Karpas-422 (cell line): Measurements from ENCODE around the gene PLEKHA8. TPM values are rescaled to one million over a fixed set of nuclear protein-coding genes. Genes with fewer than 3 reads are reported as not detected.
A peak's percentile ranks its signal among the peaks of the same experiment; 100 is the strongest.

Experiments used
- DNase-seq: peaks from one replicate; pipeline ENCODE4 v3.0.0-alpha.2; 2015
- H2AFZ ChIP-seq: fragments of 200-600 bp; sonication (generic); 2 replicates; pipeline ENCODE4 v1.6.1; 2014; ENCODE audit warnings: antibody characterized with exemption, low read length, mixed read lengths
- H3K27ac ChIP-seq: fragments of 200-600 bp; sonication (generic); 2 replicates; pipeline ENCODE4 v1.5.1; 2014; ENCODE audit warnings: mild to moderate bottlenecking, low read length, moderate library complexity
- H3K27me3 ChIP-seq: fragments of 200-600 bp; sonication (generic); 2 replicates; pipeline ENCODE4 v1.6.1; 2014; ENCODE audit warnings: low read length, mixed read lengths
- H3K36me3 ChIP-seq: fragments of 200-600 bp; sonication (generic); 2 replicates; pipeline ENCODE4 v1.6.1; 2014; ENCODE audit warnings: low read length, mixed read lengths; ENCODE audit not compliant: insufficient read depth
- H3K4me1 ChIP-seq: fragments of 200-600 bp; sonication (generic); 2 replicates; pipeline ENCODE4 v1.6.1; 2014; ENCODE audit warnings: mild to moderate bottlenecking, low read length, mixed read lengths
- H3K4me2 ChIP-seq: fragments of 200-600 bp; sonication (generic); 2 replicates; pipeline ENCODE4 v1.6.1; 2014; ENCODE audit warnings: low read length, low read depth, mild to moderate bottlenecking; ENCODE audit not compliant: poor library complexity, severe bottlenecking
- H3K4me3 ChIP-seq: fragments of 200-600 bp; sonication (generic); 2 replicates; pipeline ENCODE4 v1.5.1; 2014; ENCODE audit warnings: mild to moderate bottlenecking, antibody characterized with exemption, low read length, mixed read lengths
- H3K79me2 ChIP-seq: fragments of 200-600 bp; sonication (generic); 2 replicates; pipeline ENCODE4 v1.6.1; 2014; ENCODE audit warnings: mild to moderate bottlenecking, low read length, mixed read lengths
- H3K9ac ChIP-seq: fragments of 200-600 bp; sonication (generic); 2 replicates; pipeline ENCODE4 v1.6.0; 2014; ENCODE audit warnings: low read length
- H3K9me2 ChIP-seq: fragments of 200-600 bp; sonication (generic), shearing (Covaris generic); replicated peaks from 2 replicates; pipeline ENCODE4 v1.6.0; 2014; ENCODE audit warnings: mild to moderate bottlenecking, low read length, moderate library complexity; ENCODE audit not compliant: insufficient read depth
- H3K9me3 ChIP-seq: fragments of 300-700, 200-600 bp; sonication (generic); 2 replicates; pipeline ENCODE4 v1.6.1; 2014; ENCODE audit warnings: low read length, mixed read lengths
- H4K20me1 ChIP-seq: fragments of 200-600 bp; sonication (generic); 2 replicates; pipeline ENCODE4 v1.6.1; 2014; ENCODE audit warnings: mild to moderate bottlenecking, antibody characterized with exemption, low read length, low read depth; ENCODE audit not compliant: insufficient read depth
- total RNA-seq: library from RNA; depleted of rRNA; stranded (reverse); fragments of >200 nt; shearing (Covaris generic); gene quantifications from 2 replicates; pipeline ENCODE4 v1.2.3, GENCODE V29; 2014; ENCODE audit warnings: low replicate concordance

The PLEKHA8 gene
- total RNA-seq, 1 experiment from 2014 or later: 41.0 TPM

GRCh38 chr7:30083334-30083733, 55.1 kb downstream of the PLEKHA8 start:
- Histone ChIP-seq H3K27me3 (no peaks in the 10 kb centered on the region), H3K4me3 (no peak overlapping the region), H3K4me2 (no peak overlapping the region), H3K9ac (no peak overlapping the region), H3K79me2 (peaks cover 6% of the 10 kb centered on the region; the same call in 1 of the 2 replicates), H3K9me3 (no peaks in the 10 kb centered on the region), H3K9me2 (no peaks in the 10 kb centered on the region), H3K27ac (peak overlapping the region; percentile 22; the same call in 1 of the 2 replicates), H4K20me1 (no peaks in the 10 kb centered on the region), H3K4me1 (peaks cover 23% of the 10 kb centered on the region), H2AFZ (no peak overlapping the region), H3K36me3 (peaks cover 5% of the 10 kb centered on the region; the same call in 1 of the 2 replicates)
- DNase-seq: no peak

- no peaks in the 10 kb centered on the region for H4K20me1 ChIP-seq
- no peaks in the 10 kb centered on the region for H3K9me3 ChIP-seq
- no peaks in the 10 kb centered on the region for H3K9me2 ChIP-seq
- H3K4me1 ChIP-seq: peaks cover 23% of the 10 kb centered on the region
- H3K36me3 ChIP-seq: peaks cover 5% of the 10 kb centered on the region; the same call in 1 of the 2 replicates
- H3K27ac ChIP-seq: no peak overlapping the region
- no peak for DNase-seq
- no peak overlapping the region for H2AFZ ChIP-seq
- no peak overlapping the region for H3K4me2 ChIP-seq
- H3K9ac ChIP-seq: no peak overlapping the region
- H3K4me3 ChIP-seq: no peak overlapping the region
- peaks cover 6% of the 10 kb centered on the region; the same call in 1 of the 2 replicates for H3K79me2 ChIP-seq
- H3K27me3 ChIP-seq: no peaks in the 10 kb centered on the region
These were observed 56.0 kb downstream of the PLEKHA8 start for GRCh38 chr7:30084212-30084611.

GRCh38 chr7:30086529-30086928, 58.3 kb downstream of the PLEKHA8 start:
- Histone ChIP-seq H3K9me2 (no peaks in the 10 kb centered on the region), H3K79me2 (peaks cover 6% of the 10 kb centered on the region; the same call in 1 of the 2 replicates), H3K4me1 (peaks cover 23% of the 10 kb centered on the region), H3K9me3 (no peaks in the 10 kb centered on the region), H3K4me2 (no peak overlapping the region), H3K9ac (no peak overlapping the region), H2AFZ (no peak overlapping the region), H3K27ac (peak overlapping the region; percentile 30; the same call in 1 of the 2 replicates), H3K36me3 (no peaks in the 10 kb centered on the region), H3K4me3 (no peak overlapping the region), H4K20me1 (no peaks in the 10 kb centered on the region), H3K27me3 (no peaks in the 10 kb centered on the region)
- no peak for DNase-seq

GRCh38 chr7:30087371-30087770, 59.2 kb downstream of the PLEKHA8 start:
- no peak overlapping the region for H3K4me2 ChIP-seq
- H2AFZ ChIP-seq: no peak overlapping the region
- DNase-seq: no peak
- no peaks in the 10 kb centered on the region for H3K27me3 ChIP-seq
- no peaks in the 10 kb centered on the region for H4K20me1 ChIP-seq
- no peaks in the 10 kb centered on the region for H3K9me2 ChIP-seq
- H3K79me2 ChIP-seq: peaks cover 6% of the 10 kb centered on the region; the same call in 1 of the 2 replicates
- no peaks in the 10 kb centered on the region for H3K9me3 ChIP-seq
- no peak overlapping the region for H3K9ac ChIP-seq
- H3K4me3 ChIP-seq: no peak overlapping the region
- H3K27ac ChIP-seq: no peak overlapping the region
- H3K4me1 ChIP-seq: peaks cover 23% of the 10 kb centered on the region
- H3K36me3 ChIP-seq: no peaks in the 10 kb centered on the region

- no peak overlapping the region for H3K4me3 ChIP-seq
- H4K20me1 ChIP-seq: no peaks in the 10 kb centered on the region
- DNase-seq: no peak
- peaks cover 3% of the 10 kb centered on the region; the same call in 1 of the 2 replicates for H3K79me2 ChIP-seq
- no peaks in the 10 kb centered on the region for H3K9me3 ChIP-seq
- H3K4me2 ChIP-seq: no peak overlapping the region
- H3K27ac ChIP-seq: no peak overlapping the region
- no peak overlapping the region for H3K9ac ChIP-seq
- peaks cover 19% of the 10 kb centered on the region for H3K4me1 ChIP-seq
- no peak overlapping the region for H2AFZ ChIP-seq
- H3K27me3 ChIP-seq: no peaks in the 10 kb centered on the region
- H3K9me2 ChIP-seq: no peaks in the 10 kb centered on the region
- H3K36me3 ChIP-seq: no peaks in the 10 kb centered on the region
These were observed 60.1 kb downstream of the PLEKHA8 start for GRCh38 chr7:30088362-30088761.

- Histone ChIP-seq H3K79me2 (no peaks in the 10 kb centered on the region), H3K9ac (no peak overlapping the region), H3K4me2 (no peak overlapping the region), H3K4me3 (no peak overlapping the region), H3K27me3 (no peaks in the 10 kb centered on the region), H3K27ac (no peak overlapping the region), H3K9me3 (no peaks in the 10 kb centered on the region), H3K9me2 (no peaks in the 10 kb centered on the region), H4K20me1 (no peaks in the 10 kb centered on the region), H2AFZ (no peak overlapping the region), H3K4me1 (peaks cover 13% of the 10 kb centered on the region), H3K36me3 (no peaks in the 10 kb centered on the region)
- DNase-seq: no peak
These were observed 61.9 kb downstream of the PLEKHA8 start for GRCh38 chr7:30090111-30090510.

- H3K9ac ChIP-seq: no peak overlapping the region
- H2AFZ ChIP-seq: no peak overlapping the region
- no peaks in the 10 kb centered on the region for H3K9me2 ChIP-seq
- no peaks in the 10 kb centered on the region for H3K4me1 ChIP-seq
- H3K27me3 ChIP-seq: no peaks in the 10 kb centered on the region
- no peaks in the 10 kb centered on the region for H3K9me3 ChIP-seq
- H3K27ac ChIP-seq: no peak overlapping the region
- H3K4me3 ChIP-seq: no peak overlapping the region
- H3K4me2 ChIP-seq: no peak overlapping the region
- no peaks in the 10 kb centered on the region for H4K20me1 ChIP-seq
- no peak for DNase-seq
- no peaks in the 10 kb centered on the region for H3K36me3 ChIP-seq
- H3K79me2 ChIP-seq: no peaks in the 10 kb centered on the region
These were observed 63.3 kb downstream of the PLEKHA8 start for GRCh38 chr7:30091491-30091912.

- no peak overlapping the region for H3K4me2 ChIP-seq
- H3K4me3 ChIP-seq: no peak overlapping the region
- no peaks in the 10 kb centered on the region for H3K36me3 ChIP-seq
- no peak overlapping the region for H2AFZ ChIP-seq
- no peak overlapping the region for H3K9ac ChIP-seq
- DNase-seq: no peak
- H3K9me3 ChIP-seq: no peaks in the 10 kb centered on the region
- H3K27ac ChIP-seq: no peak overlapping the region
- H4K20me1 ChIP-seq: no peaks in the 10 kb centered on the region
- H3K79me2 ChIP-seq: no peaks in the 10 kb centered on the region
- no peaks in the 10 kb centered on the region for H3K27me3 ChIP-seq
- H3K4me1 ChIP-seq: no peaks in the 10 kb centered on the region
- no peaks in the 10 kb centered on the region for H3K9me2 ChIP-seq
These were observed 63.8 kb downstream of the PLEKHA8 start for GRCh38 chr7:30091987-30092386.
